ENCODE data around the gene GALNT18. TPM values are rescaled to one million over a fixed set of nuclear protein-coding genes. Genes with fewer than 3 reads are reported as not detected.

Gene GALNT18
- total RNA-seq, 4 donors from 2014 or later, result 3.5 to 31.4 (median 11.1) TPM

DNA sequence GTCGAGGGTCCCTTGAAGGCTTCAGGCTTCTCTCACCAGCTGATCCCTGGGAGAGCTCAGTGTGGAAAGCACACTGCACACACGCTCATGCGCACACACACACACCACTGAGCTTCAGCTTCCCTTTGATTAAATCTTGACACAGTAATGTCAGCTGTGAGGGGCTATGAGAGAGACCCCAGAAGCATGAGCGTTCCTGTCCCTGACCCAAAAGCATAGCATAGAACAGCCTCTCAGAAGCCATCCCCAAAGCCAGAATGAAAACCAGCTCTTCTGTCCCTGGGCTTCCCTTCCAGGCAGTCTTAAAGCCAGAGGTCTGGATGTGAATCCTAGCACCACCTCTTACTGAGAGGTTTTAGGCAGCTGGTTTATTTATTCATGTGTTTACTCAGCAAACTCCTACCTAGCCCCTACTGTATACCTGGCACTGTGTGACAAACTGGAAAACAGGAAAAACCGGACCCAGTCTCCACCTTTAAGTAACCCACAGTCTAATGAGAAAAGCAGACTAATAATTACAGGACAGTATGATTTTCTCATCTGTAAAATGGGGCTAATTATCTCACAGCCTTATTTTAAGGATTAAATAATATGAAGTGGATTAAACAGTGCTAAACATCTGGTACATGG, 15.9 kb downstream of the GALNT18 start:
- no peak for DNase-seq
- H3K9me3 ChIP-seq, result no peaks in the 10 kb centered on the region

DNA sequence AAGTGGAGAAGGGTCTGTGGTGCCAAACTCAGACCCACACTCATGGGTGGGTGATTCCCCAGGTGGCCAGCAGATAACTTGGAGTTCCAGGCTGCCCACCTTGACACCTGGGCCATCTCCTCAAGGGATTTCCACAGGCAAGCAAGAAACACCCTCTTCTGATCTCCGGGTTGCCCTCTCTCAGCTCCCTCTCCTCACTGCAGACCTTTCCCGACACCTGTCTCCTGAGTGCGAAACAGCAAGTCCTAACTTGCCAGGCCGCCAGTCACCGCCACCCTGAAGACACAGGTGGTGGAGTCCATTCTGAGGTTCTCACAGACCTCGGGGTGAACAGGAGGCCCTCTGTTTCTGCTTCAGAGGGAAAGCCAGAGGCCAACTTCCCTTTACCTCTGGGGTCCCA, 16.6 kb downstream of the GALNT18 start:
- Histone ChIP-seq H3K4me3 (no peak overlapping the region), H3K4me1 (no peaks in the 10 kb centered on the region), H3K9me3 (no peaks in the 10 kb centered on the region), H3K27me3 (no peaks in the 10 kb centered on the region), H3K27ac (no peak overlapping the region), H3K36me3 (no peaks in the 10 kb centered on the region)
- DNase-seq, result no peak
- TF ChIP-seq, protein P1, sequence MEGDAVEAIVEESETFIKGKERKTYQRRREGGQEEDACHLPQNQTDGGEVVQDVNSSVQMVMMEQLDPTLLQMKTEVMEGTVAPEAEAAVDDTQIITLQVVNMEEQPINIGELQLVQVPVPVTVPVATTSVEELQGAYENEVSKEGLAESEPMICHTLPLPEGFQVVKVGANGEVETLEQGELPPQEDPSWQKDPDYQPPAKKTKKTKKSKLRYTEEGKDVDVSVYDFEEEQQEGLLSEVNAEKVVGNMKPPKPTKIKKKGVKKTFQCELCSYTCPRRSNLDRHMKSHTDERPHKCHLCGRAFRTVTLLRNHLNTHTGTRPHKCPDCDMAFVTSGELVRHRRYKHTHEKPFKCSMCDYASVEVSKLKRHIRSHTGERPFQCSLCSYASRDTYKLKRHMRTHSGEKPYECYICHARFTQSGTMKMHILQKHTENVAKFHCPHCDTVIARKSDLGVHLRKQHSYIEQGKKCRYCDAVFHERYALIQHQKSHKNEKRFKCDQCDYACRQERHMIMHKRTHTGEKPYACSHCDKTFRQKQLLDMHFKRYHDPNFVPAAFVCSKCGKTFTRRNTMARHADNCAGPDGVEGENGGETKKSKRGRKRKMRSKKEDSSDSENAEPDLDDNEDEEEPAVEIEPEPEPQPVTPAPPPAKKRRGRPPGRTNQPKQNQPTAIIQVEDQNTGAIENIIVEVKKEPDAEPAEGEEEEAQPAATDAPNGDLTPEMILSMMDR (IDR thresholded peaks at IDR 0.05), result no peak

More for the DNA sequence above, 15.9 kb downstream of the GALNT18 start:
- H3K36me3 ChIP-seq, result no peaks in the 10 kb centered on the region
- TF ChIP-seq POLR2A (IDR thresholded peaks at IDR 0.05), result no peak
- TF ChIP-seq, protein P1 (IDR thresholded peaks at IDR 0.05), result no peak
- H3K4me1 ChIP-seq, result peaks cover 0 to 2% (median 0%) of the 10 kb centered on the region in 4 donors
- H3K27ac ChIP-seq, result no peak overlapping the region
- H3K27me3 ChIP-seq, result no peaks in the 10 kb centered on the region
- H3K4me3 ChIP-seq, result no peak overlapping the region

DNA sequence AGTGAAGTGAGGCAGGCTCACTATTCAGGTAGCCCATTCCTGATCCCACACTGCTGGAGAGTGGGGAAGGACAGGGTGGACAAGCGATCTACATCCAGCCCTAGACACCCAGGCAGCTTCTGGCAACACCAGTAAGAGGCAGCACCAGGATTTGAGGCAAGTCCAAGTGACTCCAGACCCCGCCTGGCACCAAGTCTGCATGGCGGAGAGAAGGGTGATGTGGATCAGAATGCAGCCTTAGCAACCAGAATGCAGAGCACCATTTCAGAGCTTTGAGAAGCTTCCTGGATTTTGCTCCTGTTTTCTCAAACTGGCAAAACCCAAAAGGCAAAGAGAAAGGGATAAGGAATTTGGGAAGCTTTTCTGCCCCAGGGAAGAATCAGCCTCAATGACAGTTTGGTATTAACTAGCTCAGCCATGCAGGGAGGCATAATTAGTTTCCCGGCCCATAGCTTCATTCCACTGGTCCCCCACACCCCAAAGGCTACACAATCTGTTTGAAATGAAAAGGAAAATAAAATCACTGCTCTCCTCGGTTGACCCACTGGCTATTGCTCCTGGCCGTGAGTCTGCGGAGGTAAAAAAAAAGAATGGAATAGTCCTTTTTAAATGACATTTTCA, 17.3 kb downstream of the GALNT18 start:
- TF ChIP-seq POLR2A (IDR thresholded peaks at IDR 0.05), result no peak
- TF ChIP-seq, protein P1 (IDR thresholded peaks at IDR 0.05), result no peak
- Histone ChIP-seq H3K36me3 (no peaks in the 10 kb centered on the region), H3K27ac (no peak overlapping the region), H3K27me3 (no peaks in the 10 kb centered on the region), H3K9me3 (no peaks in the 10 kb centered on the region), H3K4me3 (no peak overlapping the region), H3K4me1 (no peaks in the 10 kb centered on the region)
- DNase-seq, result no peak

DNA sequence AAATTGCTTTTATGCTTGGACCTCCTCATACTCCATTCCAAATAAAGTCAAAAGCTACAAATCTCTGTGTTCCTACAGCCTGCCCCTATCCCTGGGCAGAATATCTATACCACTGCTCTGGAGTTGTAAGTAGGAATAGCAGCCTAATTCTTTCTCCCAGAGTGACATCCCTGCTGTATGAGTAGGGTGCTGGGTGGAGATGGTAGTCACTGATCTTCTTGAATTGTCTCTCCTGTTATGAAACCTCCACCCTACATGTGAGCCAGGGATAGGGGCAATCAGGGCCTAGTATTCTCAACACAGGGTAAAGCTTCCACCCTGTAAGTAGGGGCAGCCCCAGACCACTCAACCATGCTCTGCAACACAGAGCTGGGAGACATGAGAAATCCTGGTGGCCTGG, 19.8 kb downstream of the GALNT18 start:
- no peaks in the 10 kb centered on the region for H3K36me3 ChIP-seq
- no peak for DNase-seq
- H3K9me3 ChIP-seq, result no peaks in the 10 kb centered on the region
- H3K4me1 ChIP-seq, result no peaks in the 10 kb centered on the region
- H3K27ac ChIP-seq, result no peak overlapping the region
- no peaks in the 10 kb centered on the region for H3K27me3 ChIP-seq
- TF ChIP-seq POLR2A (IDR thresholded peaks at IDR 0.05), result no peak
- TF ChIP-seq, protein P1 (IDR thresholded peaks at IDR 0.05), result no peak
- H3K4me3 ChIP-seq, result no peak overlapping the region

DNA sequence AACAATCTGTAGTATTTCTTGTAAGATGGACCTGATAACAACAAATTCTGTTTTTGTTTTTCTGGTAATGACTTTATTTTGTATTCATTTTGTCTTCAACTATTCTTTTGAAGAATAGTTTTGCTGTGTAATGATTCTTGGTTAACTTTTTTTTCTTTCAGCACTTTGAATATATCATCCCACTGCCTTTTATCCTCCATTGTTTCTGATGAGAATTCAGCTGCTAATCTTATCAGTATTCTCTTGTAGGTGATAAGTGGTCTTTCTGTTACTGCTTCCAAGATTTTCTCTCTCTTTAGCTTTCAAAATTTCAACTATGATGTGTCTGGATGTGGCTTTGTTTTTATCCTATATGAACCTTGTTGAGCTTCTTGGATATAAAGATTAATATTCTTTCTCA, 21.5 kb downstream of the GALNT18 start:
- Histone ChIP-seq H3K4me1 (no peaks in the 10 kb centered on the region), H3K27me3 (no peaks in the 10 kb centered on the region), H3K4me3 (no peak overlapping the region), H3K36me3 (no peaks in the 10 kb centered on the region), H3K9me3 (no peaks in the 10 kb centered on the region), H3K27ac (no peak overlapping the region)
- DNase-seq, result no peak
- TF ChIP-seq, protein P1 (IDR thresholded peaks at IDR 0.05), result no peak
- TF ChIP-seq POLR2A (IDR thresholded peaks at IDR 0.05), result no peak
